ENCODE data around the gene ZNF416.

The ZNF416 gene

DNA sequence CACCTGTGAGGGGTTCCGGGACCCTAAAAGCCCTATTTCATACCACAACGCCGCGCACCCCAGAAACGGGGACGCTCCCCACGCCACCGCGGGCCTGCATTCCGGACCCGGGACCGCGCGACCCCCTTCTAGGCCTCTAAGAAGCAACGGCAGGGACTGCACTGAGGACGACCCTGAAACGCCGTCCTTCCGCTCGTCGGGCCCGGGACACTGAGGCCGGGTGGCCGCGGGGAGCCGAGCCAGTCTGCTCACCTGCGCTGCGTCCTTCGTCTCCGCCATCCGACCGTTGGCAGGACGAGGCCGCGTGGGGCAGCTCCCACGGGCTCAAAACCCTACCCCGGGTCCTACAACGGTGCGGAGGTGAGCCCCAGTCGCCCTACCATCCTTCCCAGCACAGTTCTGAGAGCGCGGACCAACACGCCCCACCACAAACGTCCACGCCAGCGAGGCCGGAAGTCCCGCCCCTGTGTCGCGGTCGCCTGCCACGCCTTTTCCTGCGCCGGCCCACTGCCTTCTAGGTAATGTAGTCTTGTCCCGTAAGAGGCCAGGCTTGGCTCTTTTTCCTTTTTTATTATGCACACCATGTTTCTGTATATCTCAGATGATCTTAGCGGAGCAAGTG is 19.2 kb downstream of the ZNF416 start, which contains the start of gene ZNF550:
ZNF550 (minus strand) TSS at position 460 of the 622 bp plus-strand sequence; CDS start at position 279, 181 bp downstream.
- peak; percentile 89 for DNase-seq (ENCODE audit: insufficient read length, low spot score)
- TF ChIP-seq, protein P1, sequence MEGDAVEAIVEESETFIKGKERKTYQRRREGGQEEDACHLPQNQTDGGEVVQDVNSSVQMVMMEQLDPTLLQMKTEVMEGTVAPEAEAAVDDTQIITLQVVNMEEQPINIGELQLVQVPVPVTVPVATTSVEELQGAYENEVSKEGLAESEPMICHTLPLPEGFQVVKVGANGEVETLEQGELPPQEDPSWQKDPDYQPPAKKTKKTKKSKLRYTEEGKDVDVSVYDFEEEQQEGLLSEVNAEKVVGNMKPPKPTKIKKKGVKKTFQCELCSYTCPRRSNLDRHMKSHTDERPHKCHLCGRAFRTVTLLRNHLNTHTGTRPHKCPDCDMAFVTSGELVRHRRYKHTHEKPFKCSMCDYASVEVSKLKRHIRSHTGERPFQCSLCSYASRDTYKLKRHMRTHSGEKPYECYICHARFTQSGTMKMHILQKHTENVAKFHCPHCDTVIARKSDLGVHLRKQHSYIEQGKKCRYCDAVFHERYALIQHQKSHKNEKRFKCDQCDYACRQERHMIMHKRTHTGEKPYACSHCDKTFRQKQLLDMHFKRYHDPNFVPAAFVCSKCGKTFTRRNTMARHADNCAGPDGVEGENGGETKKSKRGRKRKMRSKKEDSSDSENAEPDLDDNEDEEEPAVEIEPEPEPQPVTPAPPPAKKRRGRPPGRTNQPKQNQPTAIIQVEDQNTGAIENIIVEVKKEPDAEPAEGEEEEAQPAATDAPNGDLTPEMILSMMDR (IDR thresholded peaks at IDR 0.05; ENCODE audit: insufficient read depth, missing control alignments): no peak
- no peak for FAIRE-seq

DNA sequence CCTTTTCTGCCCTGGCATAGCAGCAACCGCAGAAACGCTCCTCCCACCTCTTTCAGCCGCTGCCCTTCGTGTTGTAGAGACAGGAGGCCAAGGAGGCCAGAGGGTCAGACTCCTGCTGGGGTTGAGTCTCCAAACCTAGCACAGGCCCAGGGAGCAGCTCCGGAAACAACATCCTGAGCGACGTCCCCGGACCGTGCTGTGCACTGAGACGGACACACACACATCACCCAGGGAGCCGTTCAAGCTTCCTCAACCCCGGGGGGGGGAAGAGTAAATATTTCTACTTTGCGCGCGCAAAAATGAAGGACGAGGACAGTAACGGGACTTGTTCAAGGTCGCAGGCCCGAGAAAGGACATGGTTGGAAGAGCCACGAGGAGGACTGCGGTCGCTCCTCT is 19.7 kb downstream of the ZNF416 start:
- no peak for DNase-seq (ENCODE audit: insufficient read length, low spot score)
- FAIRE-seq: no peak
- TF ChIP-seq, protein P1 (IDR thresholded peaks at IDR 0.05; ENCODE audit: insufficient read depth, missing control alignments): no peak

DNA sequence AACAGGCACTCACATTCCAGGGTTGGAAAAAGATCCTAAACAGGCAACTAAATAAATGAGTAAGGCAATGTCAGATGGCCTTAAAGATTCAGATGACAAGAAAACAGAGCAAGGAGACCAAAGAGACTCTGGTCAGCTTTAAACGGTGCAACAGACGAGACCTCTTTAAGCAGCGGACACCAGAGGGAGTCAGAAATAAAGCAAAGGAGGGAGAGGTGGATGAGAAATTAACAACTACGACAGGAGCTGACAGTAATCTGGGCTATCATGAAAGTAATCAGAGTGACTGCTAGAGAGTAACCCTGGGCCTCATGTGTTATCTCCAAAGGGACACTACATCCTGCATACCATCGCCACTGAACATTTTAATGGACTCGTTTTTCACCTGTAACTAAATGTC is 20.2 kb downstream of the ZNF416 start:
- FAIRE-seq (no peak), DNase-seq (ENCODE audit: insufficient read length, low spot score) (no peak)
- TF ChIP-seq, protein P1 (IDR thresholded peaks at IDR 0.05; ENCODE audit: insufficient read depth, missing control alignments): no peak

DNA sequence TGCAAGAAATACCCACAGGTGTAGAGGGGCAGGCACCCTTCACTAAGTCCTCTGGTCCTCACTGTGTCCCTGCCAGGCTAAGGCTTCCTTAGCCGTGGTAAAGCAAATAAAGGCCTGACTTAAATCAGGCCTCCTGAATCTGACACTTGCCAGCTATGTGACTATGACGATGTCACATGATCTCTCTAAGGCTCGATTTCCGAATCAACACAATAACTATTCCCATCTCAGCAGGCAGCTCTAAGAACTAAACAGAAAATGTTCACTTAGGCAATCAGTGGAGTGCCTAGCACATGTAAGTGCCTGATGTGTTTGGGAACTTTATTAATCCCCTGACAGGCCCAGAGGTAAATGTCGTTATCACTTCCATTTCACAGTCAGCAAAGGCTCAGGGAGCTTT is 21.1 kb downstream of the ZNF416 start:
- TF ChIP-seq, protein P1 (IDR thresholded peaks at IDR 0.05; ENCODE audit: insufficient read depth, missing control alignments): no peak
- DNase-seq (ENCODE audit: insufficient read length, low spot score) (no peak), FAIRE-seq (no peak)

DNA sequence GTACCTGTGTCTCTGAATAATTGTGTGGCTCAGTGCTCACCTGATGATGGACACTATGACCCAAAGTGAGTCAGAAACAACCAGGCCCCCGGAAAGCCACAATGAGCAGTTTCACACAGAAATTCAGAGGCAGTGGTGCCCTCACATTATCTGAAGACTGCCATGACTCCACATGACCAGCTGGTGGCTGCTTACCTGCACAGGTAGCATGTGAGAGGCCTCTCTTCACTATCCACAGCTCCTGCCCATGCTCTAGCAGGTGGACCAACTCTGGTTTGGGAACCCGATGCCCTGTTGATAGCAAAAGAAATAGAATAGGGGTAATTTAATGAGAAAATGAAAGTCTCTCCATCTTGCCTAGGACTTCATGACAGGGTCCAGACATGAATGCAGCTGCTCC is 26.3 kb downstream of the ZNF416 start:
- DNase-seq (ENCODE audit: insufficient read length, low spot score): no peak
- TF ChIP-seq, protein P1 (IDR thresholded peaks at IDR 0.05; ENCODE audit: insufficient read depth, missing control alignments): no peak
- FAIRE-seq: no peak

DNA sequence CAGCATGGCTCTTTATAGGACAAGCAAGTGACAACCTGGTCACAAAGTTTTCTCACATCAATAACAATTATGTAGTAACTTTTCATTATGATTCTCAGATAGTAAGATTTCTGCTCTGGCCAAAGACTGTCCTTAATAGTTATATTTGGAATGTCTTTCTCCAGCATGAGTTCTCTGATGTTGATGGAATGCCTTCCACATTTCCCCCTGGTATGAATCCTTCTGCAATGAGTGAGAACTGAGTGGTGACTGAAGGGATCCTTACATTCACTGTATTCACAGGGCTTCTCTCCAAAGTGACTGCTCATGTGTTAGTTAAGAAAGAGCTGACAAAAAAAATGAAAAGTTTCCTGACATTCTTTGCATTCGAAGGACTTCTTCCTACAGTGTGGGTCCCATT is 32.2 kb downstream of the ZNF416 start:
- FAIRE-seq (no peak), DNase-seq (ENCODE audit: insufficient read length, low spot score) (no peak)
- TF ChIP-seq, protein P1 (IDR thresholded peaks at IDR 0.05; ENCODE audit: insufficient read depth, missing control alignments): no peak

DNA sequence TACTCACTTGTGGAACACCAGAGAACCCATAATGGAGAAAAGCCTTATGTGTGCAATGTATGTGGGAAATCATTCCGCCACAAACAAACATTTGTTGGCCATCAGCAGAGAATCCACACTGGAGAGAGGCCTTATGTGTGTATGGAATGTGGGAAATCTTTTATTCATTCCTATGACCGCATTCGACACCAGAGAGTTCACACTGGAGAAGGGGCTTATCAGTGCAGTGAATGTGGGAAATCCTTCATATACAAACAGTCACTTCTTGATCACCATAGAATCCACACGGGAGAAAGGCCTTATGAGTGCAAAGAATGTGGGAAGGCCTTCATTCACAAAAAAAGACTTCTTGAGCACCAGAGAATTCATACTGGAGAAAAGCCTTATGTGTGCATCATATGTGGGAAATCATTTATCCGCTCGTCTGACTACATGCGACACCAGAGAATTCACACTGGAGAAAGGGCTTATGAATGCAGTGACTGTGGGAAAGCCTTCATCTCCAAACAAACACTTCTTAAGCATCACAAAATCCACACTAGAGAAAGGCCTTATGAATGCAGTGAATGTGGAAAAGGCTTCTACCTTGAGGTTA is 40.7 kb downstream of the ZNF416 start:
- DNase-seq (ENCODE audit: insufficient read length, low spot score): no peak
- FAIRE-seq: no peak
- TF ChIP-seq, protein P1 (IDR thresholded peaks at IDR 0.05; ENCODE audit: insufficient read depth, missing control alignments): no peak

Measured in D721Med (cell line).